GM21390 (cell line): ENCODE measurements around the gene CNGA1.

Source experiments
- ATAC-seq: cut with Tn5 transposase; IDR thresholded peaks from one replicate; pipeline ENCODE4 v1.9.1; 2021; ENCODE audit not compliant: unreplicated experiment

CNGA1 gene

GRCh38 chr4:48016141-48017107 lies at the start of gene CNGA1, which contains the start of gene NIPAL1:
Gene CNGA1 (minus strand): TSS chr4:48016681. CDS start chr4:47952689, 63,992 bp downstream.
Gene NIPAL1 (plus strand): TSS chr4:48016772. CDS start chr4:48016840, 68 bp downstream.
- ATAC-seq: peak; percentile 94

GRCh38 chr4:48065587-48066052 lies 49.1 kb upstream of the CNGA1 start:
- ATAC-seq: peak; percentile 63

- ATAC-seq: no peak
Observed at GRCh38 chr4:48064349-48064748, 47.9 kb upstream of the CNGA1 start.

- no peak for ATAC-seq
Observed at GRCh38 chr4:48058617-48059530, 42.4 kb upstream of the CNGA1 start.

GRCh38 chr4:48051078-48051477 lies 34.6 kb upstream of the CNGA1 start:
- ATAC-seq: no peak

GRCh38 chr4:48049483-48049882 lies 33.0 kb upstream of the CNGA1 start:
- ATAC-seq: no peak

GRCh38 chr4:48047896-48048295 lies 31.4 kb upstream of the CNGA1 start:
- ATAC-seq: no peak

GRCh38 chr4:48047421-48047844 lies 31.0 kb upstream of the CNGA1 start:
- ATAC-seq: peak; percentile 95

GRCh38 chr4:48046059-48046458 lies 29.6 kb upstream of the CNGA1 start:
- no peak for ATAC-seq

GRCh38 chr4:48044298-48044697 lies 27.8 kb upstream of the CNGA1 start:
- ATAC-seq: no peak

GRCh38 chr4:48043504-48043903 lies 27.0 kb upstream of the CNGA1 start:
- no peak for ATAC-seq

- ATAC-seq: peak; percentile 19
Observed at GRCh38 chr4:48042979-48043461, 26.5 kb upstream of the CNGA1 start.

- no peak for ATAC-seq
Observed at GRCh38 chr4:48041535-48042137, 25.2 kb upstream of the CNGA1 start.

GRCh38 chr4:48039561-48039960 lies 23.1 kb upstream of the CNGA1 start:
- no peak for ATAC-seq

- no peak for ATAC-seq
Observed at GRCh38 chr4:48038666-48039065, 22.2 kb upstream of the CNGA1 start.

- no peak for ATAC-seq
Observed at GRCh38 chr4:48037117-48037462, 20.6 kb upstream of the CNGA1 start.

GRCh38 chr4:48035952-48036351 lies 19.5 kb upstream of the CNGA1 start:
- no peak for ATAC-seq

- ATAC-seq: peak; percentile 35
Observed at GRCh38 chr4:48033825-48034413, 17.4 kb upstream of the CNGA1 start.

GRCh38 chr4:48033412-48033811 lies 16.9 kb upstream of the CNGA1 start:
- ATAC-seq: no peak

GRCh38 chr4:48032721-48033120 lies 16.2 kb upstream of the CNGA1 start:
- no peak for ATAC-seq
